Gastroesophageal sphincter (tissue), 4 donors: ENCODE measurements around the gene PRR5L. TPM values are rescaled to one million over a fixed set of nuclear protein-coding genes. Genes with fewer than 3 reads are reported as not detected.

ENCODE experiments used
- ATAC-seq: fragments of 150-250 bp; one replicate; pipeline ENCODE4 v1.9.1; 2016; ENCODE audit warnings: mild to moderate bottlenecking, moderate library complexity
- H3K27ac ChIP-seq, 4 donors: fragments of 200-600 bp; sonication (generic) in 3 of 4; 1 replicate in 3 of 4; 2 replicates in 1 of 4; pipeline ENCODE4 v1.5.1; 2016 to 2019
- H3K27me3 ChIP-seq: fragments of 200-600 bp; sonication (generic); one replicate; pipeline ENCODE4 v1.5.1; 2019
- H3K36me3 ChIP-seq, 2 donors: fragments of 200-600 bp; sonication (generic); one replicate each; pipeline ENCODE4 v1.5.1; 2019; ENCODE audit warnings: control low read depth in 1 of 2
- H3K4me1 ChIP-seq, 3 donors: fragments of 200-600 bp; sonication (generic); 1 replicate in 2 of 3; 2 replicates in 1 of 3; pipeline ENCODE4 v1.5.1; 2016 to 2019; ENCODE audit warnings: control low read depth in 2 of 3
- H3K4me3 ChIP-seq, 2 donors: fragments of 200-600 bp; sonication (generic); one replicate each; pipeline ENCODE4 v1.5.1; 2019; ENCODE audit warnings: mild to moderate bottlenecking in 1 of 2, moderate library complexity in 1 of 2
- H3K9me3 ChIP-seq, 3 donors: fragments of 200-600 bp; sonication (generic); one replicate each; pipeline ENCODE4 v1.5.1; 2017 to 2019; ENCODE audit warnings: control low read depth in 2 of 3
- EP300 ChIP-seq: sonication (generic); formaldehyde crosslinking; IDR thresholded peaks from one replicate; pipeline ENCODE4 v1.6.1; 2017; ENCODE audit warnings: antibody characterized with exemption, mild to moderate bottlenecking
- POLR2A ChIP-seq, 2 donors: fragments of 450-650 bp; IDR thresholded peaks; one replicate each; pipeline ENCODE4 v1.6.1; 2017; ENCODE audit warnings: antibody characterized with exemption in 2 of 2, mild to moderate bottlenecking in 2 of 2, moderate library complexity in 1 of 2
- POLR2AphosphoS5 ChIP-seq: sonication (generic); formaldehyde crosslinking; IDR thresholded peaks from one replicate; pipeline ENCODE4 v1.6.1; 2017; ENCODE audit warnings: antibody characterized with exemption
- WGBS, 2 donors: methylation state at CpG; one replicate each; pipeline ENCODE4 v1.1.5; 2018; ENCODE audit warnings: low coverage in 1 of 2; 5-methylcytosine and 5-hydroxymethylcytosine counted together
- total RNA-seq, 4 donors: library from RNA; depleted of rRNA; stranded (reverse); fragments of >200 nt; gene quantifications; one replicate each; pipeline ENCODE4 v1.1.0, GENCODE V29; 2016
- TF ChIP-seq, protein P1 (sequence below), 4 experiments: fragments of 200-600 bp in 2 of 4; fragments of 450-650 bp in 2 of 4; sonication (generic) in 1 of 4; IDR thresholded peaks; one replicate each; pipeline ENCODE4 v1.5.1; 2017 to 2019; ENCODE audit warnings: antibody characterized with exemption in 4 of 4, mild to moderate bottlenecking in 2 of 4, moderate library complexity in 2 of 4

Gene PRR5L
- total RNA-seq, 4 donors from 2014 or later = 2.8 to 9.7 (median 7.5) TPM

DNA sequence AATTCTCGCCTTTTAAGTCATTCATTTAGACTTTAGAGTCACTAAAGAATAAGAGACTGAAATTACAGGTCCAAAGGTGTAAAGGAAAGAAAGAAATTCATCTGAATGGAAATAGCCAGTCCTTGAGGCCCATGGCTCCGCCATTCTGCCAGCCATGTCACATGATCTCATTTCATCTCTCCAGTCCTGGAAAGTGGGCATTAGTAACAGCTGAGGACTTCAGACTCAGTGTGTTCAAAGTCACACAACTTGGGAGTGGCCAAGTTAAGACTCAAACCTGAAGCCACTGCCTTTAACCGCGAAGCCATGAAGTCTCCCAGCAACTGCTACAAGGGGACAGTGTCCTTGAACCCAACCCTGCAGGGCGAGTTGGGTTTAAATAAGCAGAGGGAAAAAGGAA lies 103.7 kb downstream of the PRR5L start:
- no peaks in the 10 kb centered on the region for H3K9me3 ChIP-seq
- H3K4me1 ChIP-seq = no peaks in the 10 kb centered on the region
- WGBS, 2 donors = 96 to 100% methylated on average over 2 to 5 of the region's 5 CpGs
- TF ChIP-seq, protein P1, sequence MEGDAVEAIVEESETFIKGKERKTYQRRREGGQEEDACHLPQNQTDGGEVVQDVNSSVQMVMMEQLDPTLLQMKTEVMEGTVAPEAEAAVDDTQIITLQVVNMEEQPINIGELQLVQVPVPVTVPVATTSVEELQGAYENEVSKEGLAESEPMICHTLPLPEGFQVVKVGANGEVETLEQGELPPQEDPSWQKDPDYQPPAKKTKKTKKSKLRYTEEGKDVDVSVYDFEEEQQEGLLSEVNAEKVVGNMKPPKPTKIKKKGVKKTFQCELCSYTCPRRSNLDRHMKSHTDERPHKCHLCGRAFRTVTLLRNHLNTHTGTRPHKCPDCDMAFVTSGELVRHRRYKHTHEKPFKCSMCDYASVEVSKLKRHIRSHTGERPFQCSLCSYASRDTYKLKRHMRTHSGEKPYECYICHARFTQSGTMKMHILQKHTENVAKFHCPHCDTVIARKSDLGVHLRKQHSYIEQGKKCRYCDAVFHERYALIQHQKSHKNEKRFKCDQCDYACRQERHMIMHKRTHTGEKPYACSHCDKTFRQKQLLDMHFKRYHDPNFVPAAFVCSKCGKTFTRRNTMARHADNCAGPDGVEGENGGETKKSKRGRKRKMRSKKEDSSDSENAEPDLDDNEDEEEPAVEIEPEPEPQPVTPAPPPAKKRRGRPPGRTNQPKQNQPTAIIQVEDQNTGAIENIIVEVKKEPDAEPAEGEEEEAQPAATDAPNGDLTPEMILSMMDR (IDR thresholded peaks at IDR 0.05) = no peak
- TF ChIP-seq POLR2AphosphoS5 (no peak), EP300 (no peak), POLR2A (IDR thresholded peaks at IDR 0.05) (no peak)
- no peak overlapping the region for H3K4me3 ChIP-seq
- no peak for ATAC-seq
- no peaks in the 10 kb centered on the region for H3K36me3 ChIP-seq
- no peak overlapping the region for H3K27ac ChIP-seq
- H3K27me3 ChIP-seq = peaks cover 4% of the 10 kb centered on the region

DNA sequence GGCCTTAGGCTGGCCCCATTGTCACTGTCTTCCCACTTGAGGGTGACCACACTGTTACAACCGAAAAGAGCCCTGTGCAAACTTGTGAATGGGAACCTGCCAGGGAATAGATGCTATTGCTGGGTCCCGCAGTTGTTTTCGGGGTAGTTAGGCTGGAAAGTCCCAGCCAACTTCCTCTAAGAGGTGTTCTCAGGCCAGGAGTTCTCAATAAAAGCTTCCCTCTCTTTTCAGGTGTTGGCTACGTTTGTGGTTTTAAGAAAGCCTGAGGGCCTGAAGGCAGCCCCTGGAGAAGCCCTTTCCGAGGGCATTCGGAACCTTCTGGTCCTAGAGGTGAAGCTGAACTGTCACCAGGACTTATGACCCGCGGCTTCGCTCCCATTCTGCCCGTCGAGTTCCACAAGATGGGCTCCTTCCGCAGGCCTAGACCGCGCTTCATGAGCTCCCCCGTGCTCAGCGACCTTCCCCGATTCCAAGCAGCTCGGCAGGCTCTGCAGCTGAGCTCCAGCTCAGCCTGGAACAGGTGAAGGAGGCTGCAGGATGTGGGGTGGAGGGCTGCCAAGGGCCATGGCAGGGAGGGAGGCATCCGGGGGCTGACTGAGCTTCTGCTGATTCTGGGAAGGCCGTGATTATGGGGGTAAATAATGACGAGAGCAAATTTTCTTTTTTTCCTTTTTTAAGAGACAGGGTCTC lies 104.8 kb downstream of the PRR5L start:
- ATAC-seq = no peak
- Histone ChIP-seq H3K27me3 (peaks cover 4% of the 10 kb centered on the region), H3K4me3 (no peak overlapping the region), H3K27ac (no peak overlapping the region), H3K36me3 (no peaks in the 10 kb centered on the region), H3K4me1 (no peaks in the 10 kb centered on the region), H3K9me3 (no peaks in the 10 kb centered on the region)
- 85 to 89% methylated on average over 5 of the region's 21 CpGs for WGBS, 2 donors
- TF ChIP-seq POLR2AphosphoS5 = no peak
- TF ChIP-seq, protein P1 (IDR thresholded peaks at IDR 0.05) = no peak
- TF ChIP-seq EP300 = no peak
- no peak for TF ChIP-seq POLR2A (IDR thresholded peaks at IDR 0.05)

DNA sequence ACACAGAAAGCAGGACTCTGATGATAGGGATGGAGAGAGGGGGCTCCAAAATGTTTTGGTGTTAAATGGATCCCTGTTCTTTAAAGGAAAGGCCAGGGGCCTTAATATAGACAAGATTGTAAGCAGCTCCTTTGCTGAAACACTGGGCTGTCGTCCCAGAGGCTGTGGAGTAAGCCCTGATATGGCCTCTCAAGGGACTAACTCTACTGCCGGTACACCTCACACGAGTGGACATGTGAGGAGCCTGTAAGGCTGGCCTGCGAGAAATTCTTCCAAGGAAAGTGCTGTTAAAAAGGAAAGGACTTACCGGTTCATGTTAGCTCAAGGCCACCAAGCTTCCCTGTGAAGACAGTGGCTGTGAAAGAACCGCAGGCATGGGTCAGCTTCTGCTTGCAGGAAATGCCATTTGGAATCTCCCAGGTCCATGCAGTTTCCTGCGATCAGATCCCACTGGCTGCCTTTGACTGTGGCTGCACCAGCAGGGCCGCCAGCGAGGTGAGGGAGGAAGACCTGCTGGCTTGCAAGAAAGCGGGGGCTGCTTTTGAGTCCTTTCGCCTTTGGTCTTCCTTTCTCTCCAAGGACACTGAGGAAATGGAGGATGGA lies 106.6 kb downstream of the PRR5L start:
- Histone ChIP-seq H3K4me1 (no peaks in the 10 kb centered on the region), H3K4me3 (no peak overlapping the region), H3K9me3 (no peaks in the 10 kb centered on the region), H3K36me3 (no peaks in the 10 kb centered on the region), H3K27ac (no peak overlapping the region), H3K27me3 (peaks cover 4% of the 10 kb centered on the region)
- TF ChIP-seq, protein P1 (IDR thresholded peaks at IDR 0.05) = no peak
- ATAC-seq = no peak
- 67 to 86% methylated on average over 1 to 8 of the region's 11 CpGs for WGBS, 2 donors

DNA sequence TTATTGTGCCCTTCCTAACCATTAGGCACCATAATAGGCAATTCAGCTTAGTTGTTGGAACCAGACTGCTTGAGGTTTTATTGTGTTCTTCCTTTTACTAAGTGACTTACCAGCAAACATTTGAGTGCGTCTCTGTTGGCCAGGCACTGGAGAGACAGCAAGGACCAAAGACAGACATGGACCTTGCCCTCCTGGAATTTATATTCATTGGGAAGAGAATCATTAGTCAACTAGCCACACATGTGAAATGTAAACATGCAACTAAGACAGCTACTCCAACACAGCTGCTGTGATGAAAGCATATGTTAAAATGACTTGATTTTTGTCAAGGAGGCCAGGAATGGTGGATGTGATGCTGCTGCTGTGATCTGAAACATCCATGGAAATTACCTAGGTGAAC lies 107.6 kb downstream of the PRR5L start:
- 100% methylated on average over 1 of the region's 1 CpG; no CpG with 5 or more reads in 1 of the 2 donors for WGBS, 2 donors

More for the DNA sequence above, 107.6 kb downstream of the PRR5L start:
- no peak for ATAC-seq
- Histone ChIP-seq H3K4me1 (no peaks in the 10 kb centered on the region), H3K27me3 (peaks cover under 1% of the 10 kb centered on the region), H3K9me3 (no peaks in the 10 kb centered on the region), H3K36me3 (no peaks in the 10 kb centered on the region), H3K4me3 (no peak overlapping the region), H3K27ac (no peak overlapping the region)
- TF ChIP-seq POLR2AphosphoS5 (no peak), EP300 (no peak), POLR2A (IDR thresholded peaks at IDR 0.05) (no peak)
- TF ChIP-seq, protein P1 (IDR thresholded peaks at IDR 0.05) = no peak
